ENCODE measurements around the gene A3GALT2.
"Not testable (repeated sequence)": the region's sequence is repeated elsewhere in the genome, so short reads cannot be mapped to it uniquely, and the experiment has no call there.

The A3GALT2 gene

GRCh38 chr1:33312413-33312749, 8.5 kb downstream of the A3GALT2 start:
- DNase-seq (ENCODE audit: low read depth) = no peak

DNA sequence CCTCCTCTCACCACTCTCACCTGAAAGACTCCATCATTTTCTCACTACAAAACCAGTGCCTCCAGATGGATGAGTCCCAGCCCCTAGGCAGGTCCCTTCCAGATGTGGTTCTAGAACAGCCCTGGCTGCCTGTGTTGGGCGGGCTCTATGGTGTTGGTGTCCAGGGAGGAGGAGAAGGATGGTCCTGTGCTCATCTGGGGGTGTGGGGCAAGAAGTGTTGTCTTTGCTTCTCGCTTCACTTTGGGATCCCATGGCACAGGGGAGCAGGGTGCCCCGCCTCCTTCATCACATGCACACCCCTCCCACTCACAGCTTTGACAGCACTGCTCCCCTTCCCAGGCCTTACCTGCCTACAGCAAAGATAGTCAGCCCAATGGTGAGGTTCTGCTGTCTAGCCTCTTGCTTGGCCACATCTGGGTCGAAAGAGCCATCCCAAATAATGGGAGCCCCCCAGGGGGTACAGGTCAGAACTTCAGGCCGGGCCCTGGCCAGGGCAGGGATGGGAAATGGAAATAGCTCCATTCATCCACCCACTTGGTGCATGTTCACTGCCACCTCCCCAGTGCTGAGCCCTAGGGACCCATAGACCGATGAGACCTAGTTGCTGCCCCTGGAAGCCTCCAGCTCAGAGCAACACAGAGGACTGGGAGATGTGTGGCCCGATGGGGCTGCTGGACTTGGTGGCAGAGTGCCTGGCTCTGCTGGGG, 9.0 kb downstream of the A3GALT2 start:
- DNase-seq (ENCODE audit: low read depth) = no peak

DNA sequence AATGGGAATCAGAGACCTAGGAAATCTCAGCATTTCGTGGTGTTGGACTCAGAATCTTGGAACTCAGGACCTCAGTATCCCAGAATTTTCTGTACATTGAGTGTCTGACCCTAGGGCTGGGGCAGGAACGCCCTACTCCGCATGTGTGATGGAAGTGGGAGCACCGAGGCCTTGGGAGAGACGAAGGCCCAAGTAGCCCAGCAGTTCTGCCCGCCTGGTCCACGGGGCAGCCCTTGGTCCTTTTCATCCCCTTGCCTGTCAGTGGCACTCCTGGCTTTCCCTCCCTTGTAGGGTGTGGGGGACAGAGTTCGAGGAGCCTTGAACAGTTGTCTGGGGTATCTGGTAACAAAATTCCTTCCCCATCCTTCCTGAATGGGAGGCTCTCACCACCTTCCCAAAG, 10.2 kb downstream of the A3GALT2 start:
- no peak for DNase-seq (ENCODE audit: low read depth)

GRCh38 chr1:33309351-33309750, 11.5 kb downstream of the A3GALT2 start:
- not testable (repeated sequence) for DNase-seq (ENCODE audit: low read depth)

DNA sequence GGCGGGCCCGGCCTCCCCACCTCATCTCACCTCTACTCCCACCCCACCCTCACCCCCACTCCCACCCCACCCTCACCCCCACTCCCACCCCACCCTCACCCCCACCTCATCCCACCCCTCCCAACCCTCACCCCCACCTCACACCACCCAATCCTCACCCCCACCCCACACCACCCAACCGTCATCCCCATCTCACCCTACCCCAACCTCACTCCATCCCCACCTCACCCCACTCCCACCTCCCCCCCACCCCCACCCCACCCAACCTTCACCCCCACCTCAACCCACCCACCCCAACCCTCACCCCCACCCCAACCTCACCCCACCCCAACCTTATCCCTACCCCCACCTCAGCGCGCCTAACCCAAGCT, 13.4 kb downstream of the A3GALT2 start:
- DNase-seq (ENCODE audit: low read depth) = no peak

- no peak for DNase-seq (ENCODE audit: low read depth)
Observed at GRCh38 chr1:33306653-33307493, 14.0 kb downstream of the A3GALT2 start.

- no peak for DNase-seq (ENCODE audit: low read depth)
Observed at GRCh38 chr1:33305816-33306652, 14.9 kb downstream of the A3GALT2 start.

GRCh38 chr1:33305016-33305415, 15.9 kb downstream of the A3GALT2 start:
- no peak for DNase-seq (ENCODE audit: low read depth)

- DNase-seq (ENCODE audit: low read depth) = no peak
Observed at GRCh38 chr1:33302325-33302724, 18.6 kb downstream of the A3GALT2 start.

DNA sequence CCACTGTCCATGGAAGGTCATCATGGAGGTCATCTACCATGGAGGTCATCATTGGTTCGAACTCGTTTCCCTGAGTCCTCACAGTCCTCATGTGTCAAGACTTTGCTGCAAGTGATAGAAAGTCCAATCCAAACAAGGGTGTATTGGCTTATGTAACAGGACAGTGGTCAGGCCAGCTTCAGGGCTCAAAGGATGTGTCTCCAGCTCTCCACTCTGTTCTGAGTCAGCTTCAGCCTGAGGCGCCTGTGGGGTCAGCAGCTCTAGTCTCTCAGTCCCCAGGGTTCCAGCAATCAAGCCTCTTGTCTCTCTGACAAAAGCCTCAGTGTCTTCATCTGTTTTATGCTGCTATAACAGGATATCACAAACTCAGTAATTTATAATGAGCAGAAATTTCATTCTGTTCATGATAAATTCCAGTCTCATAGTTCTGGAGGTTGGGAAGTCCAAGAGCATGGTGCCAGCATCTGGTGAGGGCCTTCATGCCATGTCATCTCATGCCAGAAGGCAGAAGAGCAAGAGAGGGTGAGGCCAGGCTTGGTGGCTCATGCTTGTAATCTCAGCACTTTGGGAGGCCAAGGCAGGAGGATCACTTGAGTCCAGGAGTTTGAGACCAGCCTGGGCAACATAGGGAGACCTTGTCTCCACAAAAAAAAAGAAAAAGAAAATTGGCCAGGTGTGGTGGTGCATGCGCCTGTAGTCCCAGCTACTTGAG, 19.5 kb downstream of the A3GALT2 start:
- DNase-seq (ENCODE audit: low read depth) = no peak

DNA sequence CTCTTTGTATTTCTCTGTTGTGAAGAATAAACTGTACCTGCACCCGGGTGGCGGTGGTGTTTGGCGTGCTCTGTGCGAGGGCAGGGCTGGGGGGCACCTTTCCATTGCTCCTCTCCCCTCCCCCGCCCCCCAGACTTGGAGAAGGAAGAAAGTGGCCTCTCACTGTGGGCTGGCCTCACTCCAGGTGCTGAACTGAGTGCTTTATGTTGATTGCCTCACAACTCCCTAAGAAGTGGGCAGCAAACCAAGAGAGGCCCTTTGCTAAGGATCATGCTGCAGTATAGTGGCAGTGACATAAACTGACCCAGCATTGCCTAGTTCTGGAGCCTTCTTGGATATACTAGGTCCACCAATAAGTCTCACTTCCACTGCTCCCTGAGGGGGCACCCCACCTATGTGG, 20.2 kb downstream of the A3GALT2 start:
- no peak for DNase-seq (ENCODE audit: low read depth)

- no peak for DNase-seq (ENCODE audit: low read depth)
Observed at GRCh38 chr1:33299461-33300155, 21.3 kb downstream of the A3GALT2 start.

- peak; percentile 30 for DNase-seq (ENCODE audit: low read depth)
Observed at GRCh38 chr1:33298623-33299277, 22.1 kb downstream of the A3GALT2 start.

- DNase-seq (ENCODE audit: low read depth) = no peak
Observed at GRCh38 chr1:33297911-33298622, 22.8 kb downstream of the A3GALT2 start.

- no peak for DNase-seq (ENCODE audit: low read depth)
Observed at GRCh38 chr1:33296824-33297223, 24.1 kb downstream of the A3GALT2 start.

GRCh38 chr1:33296082-33296458, 24.8 kb downstream of the A3GALT2 start:
- DNase-seq (ENCODE audit: low read depth) = no peak

DNA sequence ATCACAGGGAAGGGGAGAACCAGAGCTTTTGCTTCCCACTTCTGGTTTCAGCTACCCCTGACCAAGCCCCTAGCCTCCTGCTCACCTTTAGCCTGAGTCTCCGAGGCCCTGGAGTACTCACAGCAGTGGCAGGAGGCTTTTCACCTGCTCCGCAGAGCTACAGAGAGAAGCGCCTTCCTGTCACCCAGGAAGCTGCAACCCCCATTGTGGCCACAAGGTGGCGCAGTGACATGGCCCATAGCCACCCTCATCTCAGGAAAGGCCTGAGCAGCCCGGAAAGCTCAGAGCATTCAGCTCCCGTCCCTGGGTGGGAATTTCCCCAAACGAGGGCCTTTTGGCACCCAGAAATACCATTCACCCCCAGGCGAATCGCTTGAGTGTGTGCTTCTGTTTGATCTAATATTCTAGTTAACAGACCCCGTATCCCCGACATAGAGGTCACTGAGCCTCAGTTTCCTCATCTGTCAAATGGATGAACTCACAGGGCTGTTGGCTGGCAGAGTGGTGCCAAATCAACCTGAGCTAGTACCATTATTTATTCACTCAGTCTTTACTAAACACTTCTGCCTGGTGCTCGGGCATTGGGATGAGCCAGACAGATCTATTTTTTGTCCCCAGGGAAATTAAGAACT, 25.3 kb downstream of the A3GALT2 start:
- peak; percentile 74 for DNase-seq (ENCODE audit: low read depth)

DNA sequence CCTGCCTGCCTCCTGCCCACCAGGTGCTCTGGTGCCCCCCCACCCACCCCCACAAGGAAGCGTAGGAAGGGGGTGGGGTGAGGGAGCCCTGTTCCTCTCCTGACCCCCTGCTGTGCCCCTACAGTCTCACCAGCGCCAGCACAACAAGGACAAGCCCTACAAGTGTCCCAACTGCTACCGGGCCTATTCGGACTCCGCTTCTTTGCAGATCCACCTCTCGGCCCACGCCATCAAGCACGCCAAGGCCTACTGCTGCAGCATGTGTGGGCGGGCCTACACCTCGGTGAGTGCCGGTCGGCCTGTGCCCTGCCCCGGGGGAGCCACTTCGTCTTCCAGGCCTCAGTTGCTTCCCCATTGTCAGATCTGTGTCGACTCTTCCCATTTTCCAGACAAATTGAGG, 25.9 kb downstream of the A3GALT2 start:
- no peak for DNase-seq (ENCODE audit: low read depth)

- no peak for DNase-seq (ENCODE audit: low read depth)
Observed at GRCh38 chr1:33294071-33295010, 26.6 kb downstream of the A3GALT2 start.
